Measurements from ENCODE around the gene COX5A.
"Not testable (repeated sequence)": the region's sequence is repeated elsewhere in the genome, so short reads cannot be mapped to it uniquely, and the experiment has no call there.

COX5A gene

GRCh38 chr15:74935193-74935592 lies 2.7 kb downstream of the COX5A start:
- not testable (repeated sequence) for H3K27me3 Mint-ChIP-seq, H3K9me3 Mint-ChIP-seq, H3K4me3 Mint-ChIP-seq
- Mint-ChIP-seq H3K4me1 (ENCODE audit: low read depth) (peaks cover 20% of the 10 kb centered on the region), H3K36me3 (ENCODE audit: low read depth) (peaks cover 41% of the 10 kb centered on the region), H3K27ac (peak overlapping the region; percentile 40)
- intact Hi-C loops (cut with micrococcal nuclease) = loop anchor here (5.0 kb wide), 3 partner anchors 33 to 158 kb away; partner anchors contain the start of gene ULK3

DNA sequence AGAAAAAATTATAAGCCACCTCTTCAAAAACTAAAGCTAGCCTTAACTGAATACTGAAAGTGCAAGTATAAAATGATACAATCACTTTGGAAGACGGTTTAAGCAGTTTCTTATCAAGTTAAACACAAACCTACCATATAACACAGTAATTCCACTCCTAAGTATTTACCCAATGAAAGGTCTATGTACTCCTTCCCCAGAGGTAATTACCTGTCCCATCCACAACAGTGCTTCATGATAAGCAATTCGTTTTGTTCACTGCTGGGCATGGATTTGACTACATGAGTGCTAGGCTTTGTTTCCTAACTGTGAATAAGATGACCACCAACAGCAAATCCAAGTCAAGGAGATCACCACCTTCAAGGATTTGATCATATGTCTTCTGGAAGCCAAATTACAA lies 4.3 kb downstream of the COX5A start:
- Mint-ChIP-seq H3K27me3 (no peaks in the 10 kb centered on the region), H3K4me1 (ENCODE audit: low read depth) (peaks cover 20% of the 10 kb centered on the region), H3K9me3 (no peaks in the 10 kb centered on the region), H3K4me3 (no peak overlapping the region), H3K27ac (no peak overlapping the region), H3K36me3 (ENCODE audit: low read depth) (peaks cover 55% of the 10 kb centered on the region)
- intact Hi-C loops (cut with micrococcal nuclease) = no loop called here

DNA sequence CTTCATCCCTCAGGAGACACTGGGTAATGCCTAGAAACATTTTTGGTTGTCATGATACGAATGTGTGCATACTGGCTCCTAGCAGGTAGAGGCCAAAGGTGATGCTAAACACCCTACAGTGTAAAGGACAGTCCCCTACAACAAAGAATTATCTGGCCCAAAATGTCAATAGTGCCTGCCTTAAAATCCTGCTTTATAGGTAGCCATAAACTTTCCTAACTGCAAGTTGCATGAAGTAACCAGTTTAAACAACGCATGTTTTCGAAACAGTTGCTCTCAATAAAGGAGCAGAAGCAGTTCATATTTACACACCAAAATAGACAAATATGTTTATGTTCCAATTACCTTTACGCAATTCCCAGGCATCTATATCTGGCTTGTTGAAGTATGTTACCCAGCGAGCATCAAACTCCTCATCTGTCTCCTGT lies 9.1 kb downstream of the COX5A start:
- H3K9me3 Mint-ChIP-seq = no peaks in the 10 kb centered on the region
- no peak overlapping the region for H3K4me3 Mint-ChIP-seq
- no peak overlapping the region for H3K27ac Mint-ChIP-seq
- H3K27me3 Mint-ChIP-seq = no peaks in the 10 kb centered on the region
- peaks cover 75% of the 10 kb centered on the region for H3K36me3 Mint-ChIP-seq (ENCODE audit: low read depth)
- intact Hi-C loops (cut with micrococcal nuclease) = no loop called here
- no peaks in the 10 kb centered on the region for H3K4me1 Mint-ChIP-seq (ENCODE audit: low read depth)

- peaks cover 93% of the 10 kb centered on the region for H3K36me3 Mint-ChIP-seq (ENCODE audit: low read depth)
- H3K27me3 Mint-ChIP-seq = no peaks in the 10 kb centered on the region
- H3K4me3 Mint-ChIP-seq = no peak overlapping the region
- intact Hi-C loops (cut with micrococcal nuclease) = no loop called here
- no peaks in the 10 kb centered on the region for H3K9me3 Mint-ChIP-seq
- H3K27ac Mint-ChIP-seq = no peak overlapping the region
- no peaks in the 10 kb centered on the region for H3K4me1 Mint-ChIP-seq (ENCODE audit: low read depth)
These were observed 13.3 kb downstream of the COX5A start for GRCh38 chr15:74924525-74924924.

GRCh38 chr15:74920456-74920855 lies 17.4 kb downstream of the COX5A start:
- Mint-ChIP-seq H3K27me3 (no peaks in the 10 kb centered on the region), H3K27ac (no peak overlapping the region), H3K4me3 (no peak overlapping the region), H3K4me1 (ENCODE audit: low read depth) (no peaks in the 10 kb centered on the region), H3K36me3 (ENCODE audit: low read depth) (peaks cover 97% of the 10 kb centered on the region), H3K9me3 (no peaks in the 10 kb centered on the region)
- intact Hi-C loops (cut with micrococcal nuclease) = no loop called here

GRCh38 chr15:74917676-74918075 lies 20.2 kb downstream of the COX5A start:
- H3K27me3 Mint-ChIP-seq = no peaks in the 10 kb centered on the region
- no peak overlapping the region for H3K4me3 Mint-ChIP-seq
- intact Hi-C loops (cut with micrococcal nuclease) = no loop called here
- no peaks in the 10 kb centered on the region for H3K9me3 Mint-ChIP-seq
- H3K36me3 Mint-ChIP-seq (ENCODE audit: low read depth) = peaks cover 97% of the 10 kb centered on the region
- H3K4me1 Mint-ChIP-seq (ENCODE audit: low read depth) = no peaks in the 10 kb centered on the region
- no peak overlapping the region for H3K27ac Mint-ChIP-seq

GRCh38 chr15:74913799-74914198 lies 24.1 kb downstream of the COX5A start:
- H3K4me3 Mint-ChIP-seq; H3K27ac Mint-ChIP-seq; H3K4me1 Mint-ChIP-seq (ENCODE audit: low read depth); H3K27me3 Mint-ChIP-seq; H3K9me3 Mint-ChIP-seq; intact Hi-C loops (cut with micrococcal nuclease): not testable (repeated sequence)
- peaks cover 85% of the 10 kb centered on the region for H3K36me3 Mint-ChIP-seq (ENCODE audit: low read depth)

DNA sequence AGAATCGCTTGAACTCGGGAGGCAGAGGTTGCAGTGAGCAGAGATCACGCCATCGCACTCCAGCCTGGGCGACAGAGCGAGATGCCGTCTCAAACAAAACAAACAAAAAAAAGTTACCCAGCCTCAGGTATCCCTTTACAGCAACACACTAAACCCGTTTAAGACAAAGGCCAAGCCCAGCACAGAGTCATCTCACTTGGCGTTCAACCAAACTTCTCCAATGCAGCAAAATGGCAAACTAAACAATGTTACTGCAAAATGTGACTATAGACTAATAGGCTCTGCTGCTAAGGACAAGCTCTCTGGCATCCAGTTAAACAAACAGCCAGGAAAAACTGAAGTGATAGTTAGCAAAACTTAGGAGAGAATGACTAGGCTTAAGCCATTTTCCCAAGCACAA lies 24.8 kb downstream of the COX5A start:
- no peaks in the 10 kb centered on the region for H3K9me3 Mint-ChIP-seq

GRCh38 chr15:74908635-74909034 lies 29.2 kb downstream of the COX5A start:
- intact Hi-C loops (cut with micrococcal nuclease) = no loop called here
- no peaks in the 10 kb centered on the region for H3K9me3 Mint-ChIP-seq
- no peaks in the 10 kb centered on the region for H3K27me3 Mint-ChIP-seq
- H3K4me3 Mint-ChIP-seq = no peak overlapping the region
- peaks cover 32% of the 10 kb centered on the region for H3K4me1 Mint-ChIP-seq (ENCODE audit: low read depth)
- peaks cover 57% of the 10 kb centered on the region for H3K36me3 Mint-ChIP-seq (ENCODE audit: low read depth)
- H3K27ac Mint-ChIP-seq = no peak overlapping the region

More for the DNA sequence above, 24.8 kb downstream of the COX5A start:
- Mint-ChIP-seq H3K4me3 (no peak overlapping the region), H3K4me1 (ENCODE audit: low read depth) (no peaks in the 10 kb centered on the region), H3K27me3 (no peaks in the 10 kb centered on the region), H3K27ac (no peak overlapping the region), H3K36me3 (ENCODE audit: low read depth) (peaks cover 78% of the 10 kb centered on the region)
- intact Hi-C loops (cut with micrococcal nuclease) = no loop called here

DNA sequence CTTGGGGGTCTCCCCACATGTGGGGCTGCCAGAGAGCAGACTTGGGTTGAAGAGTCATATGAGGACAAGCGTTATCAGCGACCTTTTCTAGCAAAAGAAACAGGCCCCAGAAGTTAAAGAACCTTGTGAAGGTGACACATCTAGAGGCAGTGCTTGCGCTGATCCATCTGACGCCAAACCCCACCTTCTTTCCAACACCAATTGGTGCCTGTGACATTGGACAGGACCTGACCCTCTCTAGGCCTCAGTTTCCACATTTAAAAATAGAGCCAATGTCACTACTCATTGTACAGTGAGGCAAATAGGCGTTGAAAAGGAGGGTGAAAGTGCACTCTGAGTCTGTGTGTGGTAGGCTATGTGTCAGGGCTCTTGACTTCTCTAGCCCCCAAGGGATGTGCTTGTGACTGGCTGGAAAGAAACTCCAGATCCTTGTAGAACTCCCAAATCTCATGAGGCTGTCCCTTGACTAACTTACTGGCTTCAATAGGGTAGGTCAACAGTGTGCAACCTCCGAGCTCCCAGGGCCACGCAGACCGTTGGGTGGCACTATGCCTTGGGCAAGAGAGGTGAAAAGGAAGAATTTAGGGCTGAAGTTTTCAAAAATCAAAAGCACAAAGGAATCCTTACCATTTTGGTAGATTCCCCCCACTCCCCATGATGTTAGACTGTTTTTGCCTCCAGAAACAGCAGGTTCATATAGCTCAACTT lies 30.6 kb downstream of the COX5A start:
- H3K4me3 Mint-ChIP-seq = peak overlapping the region; percentile 91
- H3K4me1 Mint-ChIP-seq (ENCODE audit: low read depth) = peaks cover 42% of the 10 kb centered on the region
- peak overlapping the region; percentile 87 for H3K27ac Mint-ChIP-seq
- intact Hi-C loops (cut with micrococcal nuclease) = no loop called here
- no peaks in the 10 kb centered on the region for H3K9me3 Mint-ChIP-seq
- peaks cover 58% of the 10 kb centered on the region for H3K36me3 Mint-ChIP-seq (ENCODE audit: low read depth)
- no peaks in the 10 kb centered on the region for H3K27me3 Mint-ChIP-seq

DNA sequence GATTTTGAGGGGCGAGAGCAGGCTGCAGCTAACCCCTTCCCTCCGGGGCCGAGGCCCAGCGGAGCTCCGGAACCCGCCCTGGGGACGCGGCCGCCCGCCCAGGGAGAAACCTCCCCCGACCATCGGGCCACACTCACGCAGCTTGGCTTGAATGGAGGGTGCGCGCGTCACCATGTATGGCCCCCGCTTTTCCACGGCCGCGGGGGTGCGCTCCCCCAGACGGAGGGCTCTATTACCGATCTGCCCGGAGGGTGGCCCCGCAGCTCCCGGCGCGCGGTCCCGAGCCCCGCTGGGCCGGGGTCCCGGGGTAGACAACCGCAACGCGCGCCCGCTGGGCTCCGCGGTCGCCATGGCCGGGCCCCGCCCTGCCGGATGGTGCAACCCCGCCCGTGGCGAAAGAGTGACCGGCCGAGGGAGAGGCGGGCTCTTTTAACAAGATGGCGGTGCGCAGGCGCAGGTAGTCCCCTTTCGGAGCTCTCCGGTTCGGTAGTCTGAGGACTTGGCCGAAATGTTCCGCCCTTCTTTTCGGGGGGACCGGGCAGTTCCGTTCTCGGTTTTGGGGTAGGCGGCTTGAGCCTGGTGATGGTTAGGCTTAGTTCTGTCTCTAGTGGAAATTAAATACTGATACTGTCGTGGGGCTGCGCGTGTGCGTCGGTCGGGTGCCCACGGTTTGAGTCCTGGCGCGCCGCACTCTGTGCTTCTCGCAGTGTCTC lies 31.3 kb downstream of the COX5A start, which contains the start of gene FAM219B:
Gene FAM219B (minus strand): TSS at position 402 of the 713 bp plus-strand sequence. CDS start 51 bp downstream, at position 351.
- H3K27ac Mint-ChIP-seq = peak within 1 kb of the TSS; percentile 87
- H3K27me3 Mint-ChIP-seq = no peaks in the 10 kb centered on the region
- no peaks in the 10 kb centered on the region for H3K9me3 Mint-ChIP-seq
- peaks cover 56% of the 10 kb centered on the region for H3K36me3 Mint-ChIP-seq (ENCODE audit: low read depth)
- intact Hi-C loops (cut with micrococcal nuclease) = loop anchor here (1.0 kb wide), 1 partner anchor 63 kb away; the partner anchor contains the start of gene ULK3
- peak within 1 kb of the TSS; percentile 91 for H3K4me3 Mint-ChIP-seq
- peaks cover 49% of the 10 kb centered on the region for H3K4me1 Mint-ChIP-seq (ENCODE audit: low read depth)

DNA sequence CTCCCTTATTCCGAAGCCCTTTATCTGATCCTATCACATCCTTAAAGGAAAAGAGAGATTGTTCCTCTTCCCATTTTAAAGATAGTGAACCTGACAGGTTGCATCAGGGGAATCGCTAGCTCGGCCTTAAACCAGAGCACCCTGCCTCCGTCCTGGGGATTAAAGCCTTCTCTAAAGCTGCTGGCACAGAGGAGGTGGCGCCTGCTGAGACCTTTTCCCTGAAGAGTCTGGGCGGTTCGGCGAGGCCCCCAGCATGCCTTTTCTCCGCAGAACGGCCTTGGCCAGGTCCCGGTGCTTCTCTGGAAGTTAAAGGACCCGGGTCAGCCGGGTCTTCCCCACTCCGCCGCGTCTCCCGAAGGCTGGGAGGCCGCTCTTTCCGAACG lies 31.8 kb downstream of the COX5A start:
- intact Hi-C loops (cut with micrococcal nuclease) = loop anchor here (1.0 kb wide), 1 partner anchor 63 kb away; the partner anchor contains the start of gene ULK3
- Mint-ChIP-seq H3K4me3 (peak overlapping the region; percentile 91), H3K36me3 (ENCODE audit: low read depth) (peaks cover 52% of the 10 kb centered on the region), H3K27me3 (no peaks in the 10 kb centered on the region), H3K9me3 (no peaks in the 10 kb centered on the region), H3K27ac (peak overlapping the region; percentile 87), H3K4me1 (ENCODE audit: low read depth) (peaks cover 53% of the 10 kb centered on the region)

DNA sequence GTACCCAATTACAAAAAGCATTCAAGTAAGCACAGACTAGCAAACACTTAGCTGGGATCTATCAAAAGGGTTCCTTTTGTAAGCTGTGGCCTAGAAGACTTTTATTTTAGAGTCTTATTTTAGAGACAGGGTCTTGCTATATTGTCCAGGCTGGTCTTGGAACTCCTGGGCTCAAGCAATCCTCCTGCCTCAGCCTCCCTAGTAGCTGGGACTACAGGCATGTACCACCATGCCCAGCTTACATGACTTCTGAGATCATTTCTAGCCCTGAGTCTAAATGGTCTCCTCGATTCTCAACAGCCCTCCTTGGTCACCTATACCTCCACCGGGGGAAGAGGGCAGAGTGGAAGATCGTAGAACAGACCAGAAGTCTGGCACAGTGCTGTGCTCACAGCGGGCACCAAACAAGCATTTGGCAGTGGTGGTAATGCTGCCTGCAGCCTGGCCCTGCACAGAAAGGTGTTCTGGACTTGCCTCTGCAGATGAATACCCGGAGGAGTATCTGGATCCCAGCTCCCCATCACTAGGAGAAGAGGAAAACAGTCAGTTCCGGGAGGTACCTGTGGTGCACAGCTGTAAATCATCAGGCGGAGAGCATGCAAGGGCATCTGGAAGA lies 33.6 kb downstream of the COX5A start:
- intact Hi-C loops (cut with micrococcal nuclease) = loop anchor here (5.0 kb wide), 1 partner anchor 33 kb away; the partner anchor contains the start of gene COX5A
- Mint-ChIP-seq H3K27me3 (no peaks in the 10 kb centered on the region), H3K36me3 (ENCODE audit: low read depth) (peaks cover 59% of the 10 kb centered on the region), H3K4me1 (ENCODE audit: low read depth) (peaks cover 59% of the 10 kb centered on the region), H3K9me3 (no peaks in the 10 kb centered on the region), H3K27ac (no peak overlapping the region), H3K4me3 (no peak overlapping the region)

- H3K36me3 Mint-ChIP-seq (ENCODE audit: low read depth) = peaks cover 65% of the 10 kb centered on the region
- no peaks in the 10 kb centered on the region for H3K9me3 Mint-ChIP-seq
- H3K4me1 Mint-ChIP-seq (ENCODE audit: low read depth) = peaks cover 59% of the 10 kb centered on the region
- H3K4me3 Mint-ChIP-seq = no peak overlapping the region
- H3K27me3 Mint-ChIP-seq = no peaks in the 10 kb centered on the region
- intact Hi-C loops (cut with micrococcal nuclease) = loop anchor here (2.0 to 5.0 kb wide), 2 partner anchors 34 to 37 kb away; partner anchors contain the start of gene COX5A
- H3K27ac Mint-ChIP-seq = no peak overlapping the region
These were observed 34.2 kb downstream of the COX5A start for GRCh38 chr15:74903676-74904075.

All from dendritic cell treated with granulocyte-macrophage colony-stimulating factor and Interleukin-4, amounts not matched to agents 40 ng/mL and 50 ng/mL, for 4 days (primary cell).